ENCODE data around the gene EEF1A1.
"Not testable (repeated sequence)": the region's sequence is repeated elsewhere in the genome, so short reads cannot be mapped to it uniquely, and the experiment has no call there.

Gene EEF1A1

DNA sequence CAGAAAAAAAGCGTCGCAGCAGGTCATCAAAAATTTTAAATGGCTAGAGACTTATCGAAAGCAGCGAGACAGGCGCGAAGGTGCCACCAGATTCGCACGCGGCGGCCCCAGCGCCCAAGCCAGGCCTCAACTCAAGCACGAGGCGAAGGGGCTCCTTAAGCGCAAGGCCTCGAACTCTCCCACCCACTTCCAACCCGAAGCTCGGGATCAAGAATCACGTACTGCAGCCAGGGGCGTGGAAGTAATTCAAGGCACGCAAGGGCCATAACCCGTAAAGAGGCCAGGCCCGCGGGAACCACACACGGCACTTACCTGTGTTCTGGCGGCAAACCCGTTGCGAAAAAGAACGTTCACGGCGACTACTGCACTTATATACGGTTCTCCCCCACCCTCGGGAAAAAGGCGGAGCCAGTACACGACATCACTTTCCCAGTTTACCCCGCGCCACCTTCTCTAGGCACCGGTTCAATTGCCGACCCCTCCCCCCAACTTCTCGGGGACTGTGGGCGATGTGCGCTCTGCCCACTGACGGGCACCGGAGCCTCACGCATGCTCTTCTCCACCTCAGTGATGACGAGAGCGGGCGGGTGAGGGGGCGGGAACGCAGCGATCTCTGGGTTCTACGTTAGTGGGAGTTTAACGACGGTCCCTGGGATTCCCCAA, at the start of gene EEF1A1:
Gene EEF1A1, minus strand, starts transcription at position 345 of the 663 bp plus-strand sequence. CDS start 1,006 bp downstream, outside the sequence.
- peak; percentile 100 for DNase-seq (ENCODE audit: low read depth)
- Histone ChIP-seq H3K36me3 (ENCODE audit: control insufficient read depth, insufficient read depth, low read length, severe bottlenecking) (peaks cover 42% of the 10 kb centered on the region), H3K27me3 (replicated peaks; ENCODE audit: control insufficient read depth, insufficient read depth, low read length) (no peaks in the 10 kb centered on the region), H3K9ac (ENCODE audit: low read length) (peak within 1 kb of the TSS; percentile 99), H3K4me3 (ENCODE audit: low read length) (peak within 1 kb of the TSS; percentile 91), H3K9me3 (ENCODE audit: control insufficient read depth, low read length) (no peaks in the 10 kb centered on the region), H3K4me1 (ENCODE audit: control insufficient read depth, insufficient read depth, low read length) (peaks cover 41% of the 10 kb centered on the region)

DNA sequence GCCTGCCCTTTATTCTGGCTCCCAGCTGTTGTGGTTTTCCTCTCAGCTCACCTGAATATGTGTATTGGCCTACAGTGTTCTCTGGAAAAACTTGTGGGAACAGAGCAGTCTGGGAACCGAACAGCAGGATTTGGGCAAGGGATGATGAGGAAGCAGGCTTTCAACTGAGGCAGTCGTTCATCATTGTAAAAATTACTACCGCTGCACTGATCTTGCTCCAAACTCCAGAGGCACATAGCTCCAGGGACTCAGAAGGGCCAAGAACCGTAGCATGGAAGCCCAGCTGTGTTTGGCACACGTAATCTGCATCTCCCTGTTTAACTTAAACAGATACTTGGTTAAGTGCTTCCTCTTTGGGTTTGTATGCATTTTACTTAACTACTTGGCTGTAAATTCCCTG, 48.3 kb upstream of the EEF1A1 start:
- H3K4me3 ChIP-seq (ENCODE audit: low read length), result no peak overlapping the region
- DNase-seq (ENCODE audit: low read depth), result no peak

GRCh38 chr6:73566954-73567591, 46.2 kb upstream of the EEF1A1 start:
- Histone ChIP-seq H3K4me3 (ENCODE audit: low read length) (peak overlapping the region; percentile 26), H3K9ac (ENCODE audit: low read length) (no peak overlapping the region), H3K36me3 (ENCODE audit: control insufficient read depth, insufficient read depth, low read length, severe bottlenecking) (no peaks in the 10 kb centered on the region), H3K27me3 (replicated peaks; ENCODE audit: control insufficient read depth, insufficient read depth, low read length) (no peaks in the 10 kb centered on the region), H3K4me1 (ENCODE audit: control insufficient read depth, insufficient read depth, low read length) (peaks cover 20% of the 10 kb centered on the region), H3K9me3 (ENCODE audit: control insufficient read depth, low read length) (no peaks in the 10 kb centered on the region)
- DNase-seq (ENCODE audit: low read depth), result peak; percentile 58

More for the DNA sequence above, 48.3 kb upstream of the EEF1A1 start:
- no peaks in the 10 kb centered on the region for H3K27me3 ChIP-seq (replicated peaks; ENCODE audit: control insufficient read depth, insufficient read depth, low read length)
- no peaks in the 10 kb centered on the region for H3K9me3 ChIP-seq (ENCODE audit: control insufficient read depth, low read length)
- no peaks in the 10 kb centered on the region for H3K36me3 ChIP-seq (ENCODE audit: control insufficient read depth, insufficient read depth, low read length, severe bottlenecking)
- H3K4me1 ChIP-seq (ENCODE audit: control insufficient read depth, insufficient read depth, low read length), result peaks cover 20% of the 10 kb centered on the region
- no peak overlapping the region for H3K9ac ChIP-seq (ENCODE audit: low read length)

- not testable (repeated sequence) for H3K27me3 ChIP-seq (replicated peaks; ENCODE audit: control insufficient read depth, insufficient read depth, low read length); DNase-seq (ENCODE audit: low read depth); H3K9ac ChIP-seq (ENCODE audit: low read length); H3K9me3 ChIP-seq (ENCODE audit: control insufficient read depth, low read length); H3K36me3 ChIP-seq (ENCODE audit: control insufficient read depth, insufficient read depth, low read length, severe bottlenecking)
- H3K4me1 ChIP-seq (ENCODE audit: control insufficient read depth, insufficient read depth, low read length), result peaks cover 20% of the 10 kb centered on the region
- peak overlapping the region; percentile 26 for H3K4me3 ChIP-seq (ENCODE audit: low read length)
Observed at GRCh38 chr6:73566486-73566871, 45.6 kb upstream of the EEF1A1 start.

- Histone ChIP-seq H3K4me1 (ENCODE audit: control insufficient read depth, insufficient read depth, low read length) (peaks cover 20% of the 10 kb centered on the region), H3K27me3 (replicated peaks; ENCODE audit: control insufficient read depth, insufficient read depth, low read length) (no peaks in the 10 kb centered on the region), H3K9ac (ENCODE audit: low read length) (no peak overlapping the region), H3K36me3 (ENCODE audit: control insufficient read depth, insufficient read depth, low read length, severe bottlenecking) (no peaks in the 10 kb centered on the region), H3K9me3 (ENCODE audit: control insufficient read depth, low read length) (no peaks in the 10 kb centered on the region), H3K4me3 (ENCODE audit: low read length) (no peak overlapping the region)
- peak; percentile 50 for DNase-seq (ENCODE audit: low read depth)
Observed at GRCh38 chr6:73565767-73566485, 45.1 kb upstream of the EEF1A1 start.

DNA sequence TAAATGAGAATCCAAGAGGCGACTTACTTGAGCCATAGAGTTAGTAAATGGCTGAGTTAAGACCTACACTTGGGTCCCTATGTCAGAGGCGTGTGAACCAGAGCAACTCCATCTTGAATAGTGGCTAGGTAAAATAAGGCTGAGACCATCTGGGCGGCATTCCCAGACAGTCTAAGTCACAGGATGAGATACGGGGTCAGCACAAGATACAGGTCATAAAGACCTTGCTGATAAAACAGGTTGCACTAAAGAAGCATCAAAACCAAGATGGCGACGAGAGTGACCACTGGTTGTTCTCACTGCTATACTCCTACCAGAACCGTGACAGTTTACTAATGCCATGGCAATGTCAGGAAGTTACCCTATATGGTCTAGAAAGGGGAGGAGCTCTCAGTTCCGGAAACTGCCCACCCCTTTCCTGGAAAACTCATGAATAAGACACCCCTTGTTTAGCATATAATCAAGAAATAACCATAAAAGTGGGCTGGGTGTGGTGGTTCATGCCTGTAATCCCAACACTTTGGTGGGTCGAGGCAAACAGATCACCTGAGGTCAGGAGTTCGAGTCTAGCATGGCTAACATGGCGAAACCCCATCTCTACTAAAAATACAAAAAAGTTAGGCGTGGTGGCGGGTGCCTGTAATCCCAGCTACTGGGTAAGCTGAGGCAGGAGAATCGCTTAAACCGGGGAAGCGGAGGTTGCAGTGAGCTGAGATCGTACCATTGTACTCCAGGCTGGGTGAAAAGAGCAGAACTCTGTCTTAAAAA, 43.9 kb upstream of the EEF1A1 start:
- no peak overlapping the region for H3K4me3 ChIP-seq (ENCODE audit: low read length)
- peaks cover 25% of the 10 kb centered on the region for H3K4me1 ChIP-seq (ENCODE audit: control insufficient read depth, insufficient read depth, low read length)
- no peaks in the 10 kb centered on the region for H3K27me3 ChIP-seq (replicated peaks; ENCODE audit: control insufficient read depth, insufficient read depth, low read length)
- no peaks in the 10 kb centered on the region for H3K36me3 ChIP-seq (ENCODE audit: control insufficient read depth, insufficient read depth, low read length, severe bottlenecking)
- DNase-seq (ENCODE audit: low read depth), result no peak
- H3K9ac ChIP-seq (ENCODE audit: low read length), result peak overlapping the region; percentile 38
- no peaks in the 10 kb centered on the region for H3K9me3 ChIP-seq (ENCODE audit: control insufficient read depth, low read length)

- Histone ChIP-seq H3K4me3 (ENCODE audit: low read length) (no peak overlapping the region), H3K9me3 (ENCODE audit: control insufficient read depth, low read length) (no peaks in the 10 kb centered on the region), H3K27me3 (replicated peaks; ENCODE audit: control insufficient read depth, insufficient read depth, low read length) (no peaks in the 10 kb centered on the region), H3K9ac (ENCODE audit: low read length) (no peak overlapping the region), H3K36me3 (ENCODE audit: control insufficient read depth, insufficient read depth, low read length, severe bottlenecking) (no peaks in the 10 kb centered on the region), H3K4me1 (ENCODE audit: control insufficient read depth, insufficient read depth, low read length) (peaks cover 25% of the 10 kb centered on the region)
- DNase-seq (ENCODE audit: low read depth), result no peak
Observed at GRCh38 chr6:73562558-73562957, 41.7 kb upstream of the EEF1A1 start.

DNA sequence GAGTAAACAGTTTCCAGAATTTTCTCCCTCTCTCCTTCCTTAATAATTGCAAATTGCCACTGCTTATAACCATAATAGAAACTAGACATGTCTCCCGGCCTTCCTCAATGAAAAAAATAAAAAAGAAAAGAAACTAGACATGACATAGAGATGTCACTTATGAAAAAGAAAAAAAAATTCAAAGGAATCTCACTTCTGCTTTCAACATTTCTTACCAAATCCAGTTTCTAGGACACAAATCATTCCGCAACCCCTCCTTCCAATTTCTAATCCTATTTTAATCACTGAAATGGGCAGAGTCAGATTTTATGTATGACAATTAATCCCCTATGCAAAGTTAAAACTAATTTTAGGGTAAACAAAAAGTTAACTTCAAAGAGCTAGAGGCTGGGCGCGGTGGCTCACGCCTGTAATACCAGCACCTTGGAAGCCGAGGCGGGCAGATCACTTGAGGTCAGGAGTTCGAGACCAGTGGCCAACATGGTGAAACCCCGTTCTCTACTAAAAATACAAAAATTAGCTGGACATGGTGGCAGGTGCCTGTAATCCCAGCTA, 40.1 kb upstream of the EEF1A1 start:
- Histone ChIP-seq H3K27me3 (replicated peaks; ENCODE audit: control insufficient read depth, insufficient read depth, low read length) (no peaks in the 10 kb centered on the region), H3K36me3 (ENCODE audit: control insufficient read depth, insufficient read depth, low read length, severe bottlenecking) (no peaks in the 10 kb centered on the region), H3K4me1 (ENCODE audit: control insufficient read depth, insufficient read depth, low read length) (peaks cover 9% of the 10 kb centered on the region), H3K9me3 (ENCODE audit: control insufficient read depth, low read length) (no peaks in the 10 kb centered on the region), H3K9ac (ENCODE audit: low read length) (no peak overlapping the region), H3K4me3 (ENCODE audit: low read length) (no peak overlapping the region)
- DNase-seq (ENCODE audit: low read depth), result no peak

GRCh38 chr6:73560182-73560732, 39.4 kb upstream of the EEF1A1 start:
- DNase-seq (ENCODE audit: low read depth), result no peak
- peaks cover 6% of the 10 kb centered on the region for H3K4me1 ChIP-seq (ENCODE audit: control insufficient read depth, insufficient read depth, low read length)
- H3K9me3 ChIP-seq (ENCODE audit: control insufficient read depth, low read length), result no peaks in the 10 kb centered on the region
- H3K9ac ChIP-seq (ENCODE audit: low read length), result no peak overlapping the region
- no peaks in the 10 kb centered on the region for H3K36me3 ChIP-seq (ENCODE audit: control insufficient read depth, insufficient read depth, low read length, severe bottlenecking)
- no peaks in the 10 kb centered on the region for H3K27me3 ChIP-seq (replicated peaks; ENCODE audit: control insufficient read depth, insufficient read depth, low read length)
- no peak overlapping the region for H3K4me3 ChIP-seq (ENCODE audit: low read length)

DNA sequence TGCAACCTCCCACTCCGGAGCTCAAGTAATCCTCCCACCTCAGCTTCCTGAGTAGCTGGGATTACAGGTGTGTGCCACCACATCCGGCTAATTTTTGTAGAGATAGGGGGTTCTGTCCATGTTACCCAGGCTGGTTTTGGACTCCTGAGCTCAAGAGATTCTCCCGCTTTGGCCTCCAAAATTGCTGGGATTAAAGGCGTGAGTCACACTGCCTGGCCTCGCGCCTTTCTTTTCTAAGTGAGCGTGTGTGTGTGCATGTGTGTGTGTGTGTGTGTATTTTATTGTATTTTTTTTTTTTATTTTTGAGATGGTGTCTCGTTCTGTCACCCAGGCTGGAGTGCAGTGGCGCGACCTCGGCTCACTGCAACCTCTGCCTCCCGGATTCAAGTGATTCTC, 38.6 kb upstream of the EEF1A1 start:
- not testable (repeated sequence) for H3K27me3 ChIP-seq (replicated peaks; ENCODE audit: control insufficient read depth, insufficient read depth, low read length); H3K9ac ChIP-seq (ENCODE audit: low read length); H3K9me3 ChIP-seq (ENCODE audit: control insufficient read depth, low read length); H3K36me3 ChIP-seq (ENCODE audit: control insufficient read depth, insufficient read depth, low read length, severe bottlenecking); H3K4me3 ChIP-seq (ENCODE audit: low read length); H3K4me1 ChIP-seq (ENCODE audit: control insufficient read depth, insufficient read depth, low read length); DNase-seq (ENCODE audit: low read depth)
